ENCODE measurements around the gene GPR160. TPM values are rescaled to one million over a fixed set of nuclear protein-coding genes. Genes with fewer than 3 reads are reported as not detected.

The GPR160 gene
- total and polyA plus RNA-seq, 4 donors, result 16.9 to 23.3 (median 20.7) TPM

GRCh38 chr3:170056710-170057454 is 19.1 kb downstream of the GPR160 start:
- Histone ChIP-seq H3K9ac (ENCODE audit: insufficient read depth in 1 of 2, low read length in 2 of 2) (no peak overlapping the region), H3K9me3 (ENCODE audit: control insufficient read depth in 4 of 4, insufficient read depth in 3 of 4, low read length in 3 of 4) (peaks cover 0 to 2% (median 0%) of the 10 kb centered on the region in 4 donors), H3K27ac (ENCODE audit: low read depth in 1 of 2, low read length in 1 of 2) (no peak overlapping the region), H3K27me3 (ENCODE audit: control insufficient read depth in 3 of 3, insufficient read depth in 3 of 3, low read length in 2 of 3) (no peaks in the 10 kb centered on the region), H3K4me3 (no peak overlapping the region), H3K36me3 (ENCODE audit: control insufficient read depth in 4 of 4, insufficient read depth in 4 of 4, low read length in 4 of 4) (no peaks in the 10 kb centered on the region), H3K4me1 (ENCODE audit: control insufficient read depth in 5 of 5, insufficient read depth in 5 of 5, low read length in 5 of 5) (peaks cover 0 to 2% (median 0%) of the 10 kb centered on the region in 5 donors)
- TF ChIP-seq CTCF (IDR thresholded peaks at IDR 0.05; ENCODE audit: control extremely low read depth, extremely low read depth), result no peak
- no peak for ATAC-seq (ENCODE audit: insufficient read depth, low FRiP score)
- no peak for DNase-seq
- 89 to 91% methylated on average over 3 of the region's 3 CpGs for WGBS, 2 donors

GRCh38 chr3:170057550-170057949 is 19.8 kb downstream of the GPR160 start:
- WGBS, 2 donors, result 66 to 84% methylated on average over 3 of the region's 3 CpGs
- no peak for DNase-seq

GRCh38 chr3:170058127-170058526 is 20.3 kb downstream of the GPR160 start:
- no peak for DNase-seq
- ATAC-seq (ENCODE audit: insufficient read depth, low FRiP score), result no peak
- Histone ChIP-seq H3K4me3 (no peak overlapping the region), H3K4me1 (ENCODE audit: control insufficient read depth in 5 of 5, insufficient read depth in 5 of 5, low read length in 5 of 5) (peaks cover 0 to 2% (median 0%) of the 10 kb centered on the region in 5 donors), H3K27ac (ENCODE audit: low read depth in 1 of 2, low read length in 1 of 2) (no peak overlapping the region), H3K9ac (ENCODE audit: insufficient read depth in 1 of 2, low read length in 2 of 2) (no peak overlapping the region), H3K36me3 (ENCODE audit: control insufficient read depth in 4 of 4, insufficient read depth in 4 of 4, low read length in 4 of 4) (peaks cover 0 to 2% (median 0%) of the 10 kb centered on the region in 4 donors), H3K27me3 (ENCODE audit: control insufficient read depth in 3 of 3, insufficient read depth in 3 of 3, low read length in 2 of 3) (no peaks in the 10 kb centered on the region), H3K9me3 (ENCODE audit: control insufficient read depth in 4 of 4, insufficient read depth in 3 of 4, low read length in 3 of 4) (no peaks in the 10 kb centered on the region)
- TF ChIP-seq CTCF (IDR thresholded peaks at IDR 0.05; ENCODE audit: control extremely low read depth, extremely low read depth), result no peak
- 62 to 73% methylated on average over 6 of the region's 6 CpGs for WGBS, 2 donors

More at GRCh38 chr3:170057550-170057949, 19.8 kb downstream of the GPR160 start:
- Histone ChIP-seq H3K4me1 (ENCODE audit: control insufficient read depth in 5 of 5, insufficient read depth in 5 of 5, low read length in 5 of 5) (peaks cover 0 to 2% (median 0%) of the 10 kb centered on the region in 5 donors), H3K9me3 (ENCODE audit: control insufficient read depth in 4 of 4, insufficient read depth in 3 of 4, low read length in 3 of 4) (no peaks in the 10 kb centered on the region), H3K27ac (ENCODE audit: low read depth in 1 of 2, low read length in 1 of 2) (no peak overlapping the region), H3K4me3 (no peak overlapping the region), H3K36me3 (ENCODE audit: control insufficient read depth in 4 of 4, insufficient read depth in 4 of 4, low read length in 4 of 4) (peaks cover 0 to 2% (median 0%) of the 10 kb centered on the region in 4 donors), H3K9ac (ENCODE audit: insufficient read depth in 1 of 2, low read length in 2 of 2) (no peak overlapping the region), H3K27me3 (ENCODE audit: control insufficient read depth in 3 of 3, insufficient read depth in 3 of 3, low read length in 2 of 3) (no peaks in the 10 kb centered on the region)
- no peak for TF ChIP-seq CTCF (IDR thresholded peaks at IDR 0.05; ENCODE audit: control extremely low read depth, extremely low read depth)
- no peak for ATAC-seq (ENCODE audit: insufficient read depth, low FRiP score)
